ENCODE results near the gene TOMT. TPM values are rescaled to one million over a fixed set of nuclear protein-coding genes. Genes with fewer than 3 reads are reported as not detected.
A peak's percentile ranks its signal among the peaks of the same experiment; 100 is the strongest.

TOMT gene
- total and polyA plus RNA-seq, 2 of the 4 experiments (the other 2 are of a cell fraction) = not detected

DNA sequence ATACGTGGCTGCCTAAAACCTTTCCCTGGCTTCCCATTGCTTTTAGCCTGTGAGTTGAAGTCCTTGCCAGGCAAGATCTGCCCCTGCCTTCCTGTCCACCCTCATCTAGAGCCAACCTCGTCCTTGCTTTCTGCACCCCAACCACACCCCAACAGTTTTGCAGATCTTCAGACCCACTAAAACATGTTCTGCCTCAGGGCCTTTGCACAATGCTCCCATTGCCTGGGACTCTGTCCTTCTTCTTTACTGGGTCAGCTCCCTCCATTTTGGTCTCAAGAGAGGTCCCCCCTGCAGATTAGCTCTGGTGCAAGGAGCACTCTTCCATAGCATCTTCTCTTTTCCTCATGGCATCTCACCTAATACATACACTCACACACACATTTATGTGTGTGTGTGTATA lies 15.2 kb downstream of the TOMT start:
- Histone ChIP-seq H4K91ac (ENCODE audit: insufficient read depth, low read depth, low read length) (no peak overlapping the region), H2AK9ac (replicated peaks; ENCODE audit: low read depth, low read length, poor library complexity) (no peak overlapping the region), H4K8ac (ENCODE audit: low read depth in 2 of 2, low read length in 2 of 2) (no peak overlapping the region), H3K4ac (ENCODE audit: low read depth, low read length) (no peak overlapping the region; the same call in 1 of the 2 replicates), H3K9me1 (ENCODE audit: insufficient read depth, low read length) (no peaks in the 10 kb centered on the region; the same call in 1 of the 2 replicates), H3K9ac (ENCODE audit: low read depth, low read length) (no peak overlapping the region), H3K14ac (replicated peaks; ENCODE audit: low read depth, low read length) (no peak overlapping the region), H4K5ac (ENCODE audit: low read depth, low read length) (no peak overlapping the region), H2AK5ac (ENCODE audit: low read depth, low read length) (no peak overlapping the region), H3K18ac (ENCODE audit: low read depth, low read length) (no peak overlapping the region), H3K36me3 (ENCODE audit: control insufficient read depth, insufficient read depth, low read length) (no peaks in the 10 kb centered on the region), H2BK15ac (ENCODE audit: low read depth, low read length) (no peak overlapping the region), H3K9me3 (ENCODE audit: control insufficient read depth, insufficient read depth, low read length) (no peaks in the 10 kb centered on the region), H3K4me2 (ENCODE audit: low read depth, low read length) (no peak overlapping the region), H3K79me1 (ENCODE audit: low read depth in 1 of 2, low read length in 2 of 2) (no peaks in the 10 kb centered on the region), H3K27ac (ENCODE audit: insufficient read depth, low read length) (no peak overlapping the region), H3K4me3 (ENCODE audit: insufficient read depth, low read depth, low read length) (no peak overlapping the region), H2BK20ac (ENCODE audit: low read depth, low read length) (no peak overlapping the region), H3K23ac (ENCODE audit: low read depth, low read length) (no peak overlapping the region), H2BK120ac (ENCODE audit: low read depth, low read length) (no peak overlapping the region), H2AFZ (replicated peaks; ENCODE audit: low read length, poor library complexity) (peak overlapping the region; percentile 11), H3K56ac (ENCODE audit: extremely low read depth, insufficient read depth, low read length) (no peak overlapping the region), H3K4me1 (ENCODE audit: control insufficient read depth, insufficient read depth, low read length) (no peaks in the 10 kb centered on the region), H2BK5ac (ENCODE audit: low read depth, low read length, poor library complexity, severe bottlenecking) (no peak overlapping the region), H4K20me1 (ENCODE audit: insufficient read depth, low read length) (no peaks in the 10 kb centered on the region), H3K27me3 (ENCODE audit: control insufficient read depth, insufficient read depth, low read length) (peaks cover 2% of the 10 kb centered on the region; the same call in 1 of the 2 replicates)
- ATAC-seq (ENCODE audit: low read depth) (no peak), DNase-seq (no peak)
- 100% methylated on average over 2 of the region's 2 CpGs; no CpG with 5 or more reads in 1 of the 2 experiments for WGBS, 2 experiments (ENCODE audit: extremely low coverage in 2 of 2, insufficient read length in 1 of 2)
- ChIA-PET POLR2A (ENCODE audit: unreplicated experiment) (no interaction called here), CTCF (no interaction called here)
- dilution Hi-C loops (cut with HindIII; ENCODE audit: low sequenced_read_pairs, unreplicated experiment) (no loop called here), intact Hi-C loops (cut with micrococcal nuclease) (no loop called here), in situ Hi-C loops (cut with MboI; ENCODE audit: low sequenced_read_pairs) (no loop called here)
- BruUV-seq (replicated peaks) = no TSS peak
- TF ChIP-seq FOS (IDR thresholded peaks at IDR 0.05; ENCODE audit: low read depth, low read length) (no peak), BHLHE40 (IDR thresholded peaks at IDR 0.05; ENCODE audit: low read depth, low read length) (no peak), RCOR1 (IDR thresholded peaks at IDR 0.05; ENCODE audit: insufficient replicate concordance, low read length) (no peak), SMC3 (IDR thresholded peaks at IDR 0.05; ENCODE audit: low read depth, low read length) (no peak), CEBPB (IDR thresholded peaks at IDR 0.05; ENCODE audit: low read depth, low read length) (no peak), RAD21 (IDR thresholded peaks at IDR 0.05; ENCODE audit: low read length) (no peak), RFX5 (IDR thresholded peaks at IDR 0.05; ENCODE audit: low read depth, low read length) (no peak), MAZ (IDR thresholded peaks at IDR 0.05; ENCODE audit: borderline replicate concordance, low read depth, low read length) (no peak), CHD1 (IDR thresholded peaks at IDR 0.05; ENCODE audit: low read depth, low read length) (no peak), MAFK (IDR thresholded peaks at IDR 0.05; ENCODE audit: low read depth, low read length) (no peak), POLR2A (IDR thresholded peaks at IDR 0.05; ENCODE audit: low read depth, low read length) (no peak), NFE2L2 (IDR thresholded peaks at IDR 0.05; ENCODE audit: low read depth, low read length) (no peak), MXI1 (IDR thresholded peaks at IDR 0.05; ENCODE audit: borderline replicate concordance, low read depth, low read length) (no peak)
- TF ChIP-seq, protein P1, sequence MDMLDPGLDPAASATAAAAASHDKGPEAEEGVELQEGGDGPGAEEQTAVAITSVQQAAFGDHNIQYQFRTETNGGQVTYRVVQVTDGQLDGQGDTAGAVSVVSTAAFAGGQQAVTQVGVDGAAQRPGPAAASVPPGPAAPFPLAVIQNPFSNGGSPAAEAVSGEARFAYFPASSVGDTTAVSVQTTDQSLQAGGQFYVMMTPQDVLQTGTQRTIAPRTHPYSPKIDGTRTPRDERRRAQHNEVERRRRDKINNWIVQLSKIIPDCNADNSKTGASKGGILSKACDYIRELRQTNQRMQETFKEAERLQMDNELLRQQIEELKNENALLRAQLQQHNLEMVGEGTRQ (IDR thresholded peaks at IDR 0.05; ENCODE audit: low read depth, low read length) = no peak
- TF ChIP-seq, protein P2, sequence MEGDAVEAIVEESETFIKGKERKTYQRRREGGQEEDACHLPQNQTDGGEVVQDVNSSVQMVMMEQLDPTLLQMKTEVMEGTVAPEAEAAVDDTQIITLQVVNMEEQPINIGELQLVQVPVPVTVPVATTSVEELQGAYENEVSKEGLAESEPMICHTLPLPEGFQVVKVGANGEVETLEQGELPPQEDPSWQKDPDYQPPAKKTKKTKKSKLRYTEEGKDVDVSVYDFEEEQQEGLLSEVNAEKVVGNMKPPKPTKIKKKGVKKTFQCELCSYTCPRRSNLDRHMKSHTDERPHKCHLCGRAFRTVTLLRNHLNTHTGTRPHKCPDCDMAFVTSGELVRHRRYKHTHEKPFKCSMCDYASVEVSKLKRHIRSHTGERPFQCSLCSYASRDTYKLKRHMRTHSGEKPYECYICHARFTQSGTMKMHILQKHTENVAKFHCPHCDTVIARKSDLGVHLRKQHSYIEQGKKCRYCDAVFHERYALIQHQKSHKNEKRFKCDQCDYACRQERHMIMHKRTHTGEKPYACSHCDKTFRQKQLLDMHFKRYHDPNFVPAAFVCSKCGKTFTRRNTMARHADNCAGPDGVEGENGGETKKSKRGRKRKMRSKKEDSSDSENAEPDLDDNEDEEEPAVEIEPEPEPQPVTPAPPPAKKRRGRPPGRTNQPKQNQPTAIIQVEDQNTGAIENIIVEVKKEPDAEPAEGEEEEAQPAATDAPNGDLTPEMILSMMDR (conservative IDR thresholded peaks at IDR 0.05; ENCODE audit: low read depth, low read length) = no peak
- TF ChIP-seq, protein P3, sequence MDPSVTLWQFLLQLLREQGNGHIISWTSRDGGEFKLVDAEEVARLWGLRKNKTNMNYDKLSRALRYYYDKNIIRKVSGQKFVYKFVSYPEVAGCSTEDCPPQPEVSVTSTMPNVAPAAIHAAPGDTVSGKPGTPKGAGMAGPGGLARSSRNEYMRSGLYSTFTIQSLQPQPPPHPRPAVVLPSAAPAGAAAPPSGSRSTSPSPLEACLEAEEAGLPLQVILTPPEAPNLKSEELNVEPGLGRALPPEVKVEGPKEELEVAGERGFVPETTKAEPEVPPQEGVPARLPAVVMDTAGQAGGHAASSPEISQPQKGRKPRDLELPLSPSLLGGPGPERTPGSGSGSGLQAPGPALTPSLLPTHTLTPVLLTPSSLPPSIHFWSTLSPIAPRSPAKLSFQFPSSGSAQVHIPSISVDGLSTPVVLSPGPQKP (IDR thresholded peaks at IDR 0.05; ENCODE audit: borderline replicate concordance, low read depth, low read length) = no peak

Measured in IMR-90 (cell line).